Measurements from ENCODE around the gene ZNF507.

DNA sequence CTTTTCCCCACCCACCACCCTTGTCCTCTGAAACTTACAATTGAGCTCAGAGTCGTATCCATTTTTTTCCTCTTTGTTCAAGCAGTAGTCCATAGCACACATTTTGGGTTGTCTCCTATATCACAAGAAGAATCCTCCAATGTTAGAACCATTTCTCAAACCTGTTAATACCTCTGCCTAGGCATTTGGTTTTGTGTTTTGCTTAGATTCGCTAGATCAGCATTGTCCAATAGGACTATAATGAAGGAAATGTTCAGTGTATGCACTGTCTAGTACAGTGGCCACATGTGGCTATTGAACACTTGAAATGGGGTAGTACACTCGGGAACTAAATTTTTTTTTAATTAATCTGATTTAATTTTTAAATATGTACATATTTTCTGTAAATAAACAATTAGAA lies 72.7 kb downstream of the ZNF507 start:
- TF ChIP-seq, protein P1, sequence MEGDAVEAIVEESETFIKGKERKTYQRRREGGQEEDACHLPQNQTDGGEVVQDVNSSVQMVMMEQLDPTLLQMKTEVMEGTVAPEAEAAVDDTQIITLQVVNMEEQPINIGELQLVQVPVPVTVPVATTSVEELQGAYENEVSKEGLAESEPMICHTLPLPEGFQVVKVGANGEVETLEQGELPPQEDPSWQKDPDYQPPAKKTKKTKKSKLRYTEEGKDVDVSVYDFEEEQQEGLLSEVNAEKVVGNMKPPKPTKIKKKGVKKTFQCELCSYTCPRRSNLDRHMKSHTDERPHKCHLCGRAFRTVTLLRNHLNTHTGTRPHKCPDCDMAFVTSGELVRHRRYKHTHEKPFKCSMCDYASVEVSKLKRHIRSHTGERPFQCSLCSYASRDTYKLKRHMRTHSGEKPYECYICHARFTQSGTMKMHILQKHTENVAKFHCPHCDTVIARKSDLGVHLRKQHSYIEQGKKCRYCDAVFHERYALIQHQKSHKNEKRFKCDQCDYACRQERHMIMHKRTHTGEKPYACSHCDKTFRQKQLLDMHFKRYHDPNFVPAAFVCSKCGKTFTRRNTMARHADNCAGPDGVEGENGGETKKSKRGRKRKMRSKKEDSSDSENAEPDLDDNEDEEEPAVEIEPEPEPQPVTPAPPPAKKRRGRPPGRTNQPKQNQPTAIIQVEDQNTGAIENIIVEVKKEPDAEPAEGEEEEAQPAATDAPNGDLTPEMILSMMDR (IDR thresholded peaks at IDR 0.05) = no peak
- no peak for TF ChIP-seq POLR2A (IDR thresholded peaks at IDR 0.05)
- no peak for TF ChIP-seq EP300 (IDR thresholded peaks at IDR 0.05)

Measured in ovary (tissue), 3 donors.